CD4-positive, alpha-beta T cell (primary cell): Measurements from ENCODE around the gene PRKAR1B. TPM values are rescaled to one million over a fixed set of nuclear protein-coding genes. Genes with fewer than 3 reads are reported as not detected.
A peak's percentile ranks its signal among the peaks of the same experiment; 100 is the strongest.

Source experiments
- ATAC-seq: fragments of 200-7000 bp; cut with Tn5 transposase; one replicate; pipeline ENCODE4 v1.10.0; 2022; ENCODE audit warnings: mild to moderate bottlenecking; ENCODE audit not compliant: poor library complexity
- CTCF ChIA-PET: fragments of 350-600 bp; sonication (Branson Sonifier 250); formaldehyde crosslinking; loops from one replicate; lab custom pipeline; 2021; ENCODE audit warnings: antibody characterized with exemption, inconsistent platforms; lab: Charles Lee
- POLR2A ChIA-PET: fragments of 350-600 bp; sonication (Branson Sonifier 250); formaldehyde crosslinking; loops from one replicate; lab custom pipeline; 2021; ENCODE audit warnings: antibody characterized with exemption, inconsistent platforms; lab: Charles Lee
- DNase-seq, 14 experiments: peaks; one replicate each; pipeline ENCODE4 v3.0.0-alpha.2; 2013 to 2020; ENCODE audit warnings: mixed read lengths in 2 of 14
- H3K27ac ChIP-seq, 2 donors: one replicate each; pipeline versions ENCODE4 v1.5.1 to v1.7.0; 2013; ENCODE audit warnings: low read length in 2 of 2, low read depth in 1 of 2, mild to moderate bottlenecking in 1 of 2
- H3K27me3 ChIP-seq, 2 experiments: 1 replicate in 1 of 2; 2 replicates in 1 of 2; pipeline versions ENCODE4 v1.6.1 to v1.7.0; 2013; ENCODE audit warnings: low read length in 2 of 2, control low read depth in 1 of 2, mild to moderate bottlenecking in 1 of 2, moderate library complexity in 1 of 2; ENCODE audit not compliant: insufficient read depth in 2 of 2, control insufficient read depth in 1 of 2
- H3K36me3 ChIP-seq: one replicate; pipeline ENCODE4 v1.6.1; 2013; ENCODE audit warnings: low read length, control low read depth; ENCODE audit not compliant: insufficient read depth
- H3K4me1 ChIP-seq: one replicate; pipeline ENCODE4 v1.6.1; 2013; ENCODE audit warnings: low read length, control low read depth; ENCODE audit not compliant: insufficient read depth
- H3K4me3 ChIP-seq: one replicate; pipeline ENCODE4 v1.5.1; 2013; ENCODE audit warnings: mild to moderate bottlenecking, low read length, moderate library complexity
- H3K9me3 ChIP-seq, 2 experiments: 1 replicate in 1 of 2; 2 replicates in 1 of 2; pipeline versions ENCODE4 v1.6.1 to v1.7.0; 2013; ENCODE audit warnings: low read length in 2 of 2, mild to moderate bottlenecking in 2 of 2, control low read depth in 1 of 2, moderate library complexity in 1 of 2; ENCODE audit not compliant: control insufficient read depth in 1 of 2, insufficient read depth in 1 of 2
- H3K27ac Mint-ChIP-seq: one replicate; pipeline ENCODE4 v1.8.0; 2020; ENCODE audit warnings: mixed read lengths
- H3K27me3 Mint-ChIP-seq: one replicate; pipeline ENCODE4 v1.8.0; 2021; ENCODE audit warnings: mixed read lengths
- H3K36me3 Mint-ChIP-seq: one replicate; pipeline ENCODE4 v1.8.0; 2021; ENCODE audit warnings: low read depth, mixed read lengths
- H3K4me1 Mint-ChIP-seq: one replicate; pipeline ENCODE4 v1.8.0; 2021; ENCODE audit warnings: low read depth, mixed read lengths
- H3K4me3 Mint-ChIP-seq: one replicate; pipeline ENCODE4 v1.8.0; 2020; ENCODE audit warnings: mild to moderate bottlenecking, mixed read lengths
- H3K9me3 Mint-ChIP-seq: one replicate; pipeline ENCODE4 v1.8.0; 2020; ENCODE audit warnings: mixed read lengths
- intact Hi-C, 2 experiments: fragments of 100-400 bp; cut with DNase I in 1 of 2; cut with micrococcal nuclease in 1 of 2; formaldehyde crosslinking; loops; one replicate each; pipeline versions ENCODE4 v1.15.1 to v1.9.0; 2023 to 2025; cut with DNase I, micrococcal nuclease
- total RNA-seq, 174 experiments: library from RNA in 2 of 174; stranded (reverse) in 2 of 174; gene quantifications; one replicate each; pipeline ENCODE4 v1.2.3 and lab custom pipeline; 2021 to 2026
- TF ChIP-seq, protein P1 (sequence below): fragments of 200-600 bp; IDR thresholded peaks from one replicate; pipeline ENCODE4 v1.8.0; 2022; ENCODE audit warnings: antibody characterized with exemption, mild to moderate bottlenecking

The PRKAR1B gene
- total RNA-seq, 2 experiments from 2014 or later, result 18.8 to 19.5 TPM

DNA sequence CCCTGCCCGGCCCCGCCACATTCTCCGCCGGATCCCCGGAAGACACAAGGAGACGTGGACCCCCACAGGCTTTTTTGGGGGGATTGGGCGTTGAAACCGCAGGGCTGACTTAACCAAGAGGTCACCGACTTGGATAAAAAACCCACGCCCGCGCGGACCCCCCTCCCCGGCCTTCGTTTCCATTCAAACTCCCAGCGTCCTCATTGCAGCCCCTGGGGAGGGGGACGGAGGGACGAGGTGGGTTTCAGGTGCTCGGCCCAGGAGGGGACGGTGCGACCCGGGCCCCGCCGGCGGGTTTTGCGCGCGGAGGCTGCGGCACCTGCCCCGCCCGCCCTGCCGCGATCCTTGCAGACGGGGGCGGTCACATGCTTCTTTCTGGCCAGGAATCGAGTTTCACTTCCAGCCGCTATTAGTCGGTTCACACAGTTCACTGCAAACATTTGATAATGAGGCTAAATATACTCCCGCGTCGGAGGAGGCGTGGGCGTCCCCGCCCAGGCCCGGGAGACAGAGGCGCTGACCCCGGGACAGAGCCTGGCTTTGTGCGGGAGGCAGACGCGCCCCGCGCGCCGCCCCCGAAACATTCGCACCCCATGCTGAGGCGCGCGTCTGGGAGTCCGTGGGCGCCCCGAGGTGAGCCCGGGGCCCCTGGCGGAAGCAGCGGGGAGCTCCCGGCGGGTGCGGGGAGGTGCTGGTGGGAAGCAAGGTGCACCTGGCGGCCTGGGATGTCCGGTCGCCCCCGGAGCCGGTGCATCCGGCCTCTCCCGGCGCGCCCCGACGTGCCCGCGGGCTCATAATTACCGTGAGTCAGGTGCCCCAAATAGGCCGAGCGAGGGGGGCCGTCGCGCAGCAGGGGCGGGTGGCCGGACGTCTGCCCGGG lies 204.8 kb downstream of the PRKAR1B start:
- H3K36me3 ChIP-seq, result no peaks in the 10 kb centered on the region
- ChIA-PET POLR2A (no interaction called here), CTCF (no interaction called here)
- H3K27me3 ChIP-seq, result peaks cover 34 to 43% of the 10 kb centered on the region in 2 experiments
- H3K27ac ChIP-seq, result no peak overlapping the region
- peaks cover 0 to 25% of the 10 kb centered on the region in 2 experiments for H3K9me3 ChIP-seq
- Mint-ChIP-seq H3K36me3 (no peaks in the 10 kb centered on the region), H3K9me3 (no peaks in the 10 kb centered on the region), H3K27ac (no peak overlapping the region), H3K4me3 (peak overlapping the region; percentile 49), H3K4me1 (peaks cover 10% of the 10 kb centered on the region), H3K27me3 (peaks cover 47% of the 10 kb centered on the region)
- intact Hi-C loops, result loop anchor here (5.0 to 10.0 kb wide), 2 partner anchors 115 to 198 kb away; no protein-coding TSS in a partner anchor
- peak overlapping the region; percentile 26 for H3K4me3 ChIP-seq
- peak; percentile 54 for ATAC-seq
- peak in 4 of 14 experiments; percentile 30 to 61 (median 47) for DNase-seq
- TF ChIP-seq, protein P1, sequence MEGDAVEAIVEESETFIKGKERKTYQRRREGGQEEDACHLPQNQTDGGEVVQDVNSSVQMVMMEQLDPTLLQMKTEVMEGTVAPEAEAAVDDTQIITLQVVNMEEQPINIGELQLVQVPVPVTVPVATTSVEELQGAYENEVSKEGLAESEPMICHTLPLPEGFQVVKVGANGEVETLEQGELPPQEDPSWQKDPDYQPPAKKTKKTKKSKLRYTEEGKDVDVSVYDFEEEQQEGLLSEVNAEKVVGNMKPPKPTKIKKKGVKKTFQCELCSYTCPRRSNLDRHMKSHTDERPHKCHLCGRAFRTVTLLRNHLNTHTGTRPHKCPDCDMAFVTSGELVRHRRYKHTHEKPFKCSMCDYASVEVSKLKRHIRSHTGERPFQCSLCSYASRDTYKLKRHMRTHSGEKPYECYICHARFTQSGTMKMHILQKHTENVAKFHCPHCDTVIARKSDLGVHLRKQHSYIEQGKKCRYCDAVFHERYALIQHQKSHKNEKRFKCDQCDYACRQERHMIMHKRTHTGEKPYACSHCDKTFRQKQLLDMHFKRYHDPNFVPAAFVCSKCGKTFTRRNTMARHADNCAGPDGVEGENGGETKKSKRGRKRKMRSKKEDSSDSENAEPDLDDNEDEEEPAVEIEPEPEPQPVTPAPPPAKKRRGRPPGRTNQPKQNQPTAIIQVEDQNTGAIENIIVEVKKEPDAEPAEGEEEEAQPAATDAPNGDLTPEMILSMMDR, result no peak
- H3K4me1 ChIP-seq, result peaks cover 39% of the 10 kb centered on the region

DNA sequence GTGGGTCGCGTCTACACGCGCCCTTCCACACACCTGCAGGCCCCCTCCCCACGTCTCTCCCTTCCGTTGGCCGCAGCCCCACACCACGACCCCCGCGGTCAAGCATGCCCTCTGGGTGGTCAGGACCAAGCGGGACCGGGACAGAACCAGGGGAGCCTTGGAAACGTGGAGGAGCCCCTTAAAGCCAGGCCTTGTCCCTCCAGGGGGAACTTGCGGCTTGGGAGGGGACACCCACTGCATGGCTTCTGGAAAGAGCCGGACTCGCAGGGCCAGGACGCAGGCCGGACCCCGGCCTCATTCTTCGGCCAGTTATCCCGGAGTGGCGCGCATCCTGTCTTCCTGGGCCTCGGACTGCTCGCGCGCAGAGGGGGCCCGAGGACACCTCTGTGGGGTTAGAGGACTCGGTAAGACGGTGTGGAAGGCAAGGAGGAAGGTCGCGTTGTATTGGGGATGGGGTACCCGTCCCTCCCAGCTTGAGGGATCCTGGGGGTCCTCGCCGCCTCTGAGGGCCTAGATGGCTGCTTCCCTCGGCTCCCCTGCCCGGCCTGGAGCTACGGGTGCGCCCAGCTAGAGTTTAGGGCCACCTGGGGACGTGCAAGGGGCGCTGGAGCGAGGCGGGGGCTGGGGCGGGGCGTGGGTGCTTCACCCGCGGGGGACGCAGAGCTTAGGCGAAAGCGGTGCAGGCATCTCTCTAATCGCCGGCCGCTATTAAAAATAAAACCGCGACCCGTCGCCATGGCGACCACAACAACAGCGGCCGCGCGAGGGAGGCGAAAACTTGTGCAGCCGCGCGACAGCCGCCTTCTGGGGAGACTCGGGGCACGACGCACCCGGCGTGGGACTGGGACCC lies 205.6 kb downstream of the PRKAR1B start:
- intact Hi-C loops, result loop anchor here (5.0 to 10.0 kb wide), 2 partner anchors 116 to 197 kb away; no protein-coding TSS in a partner anchor
- Histone ChIP-seq H3K36me3 (no peaks in the 10 kb centered on the region), H3K4me3 (peak overlapping the region; percentile 26), H3K27me3 (peaks cover 34 to 43% of the 10 kb centered on the region in 2 experiments), H3K4me1 (peaks cover 41% of the 10 kb centered on the region), H3K9me3 (peaks cover 0 to 19% of the 10 kb centered on the region in 2 experiments), H3K27ac (no peak overlapping the region)
- Mint-ChIP-seq H3K4me1 (peaks cover 10% of the 10 kb centered on the region), H3K27ac (no peak overlapping the region), H3K27me3 (peaks cover 48% of the 10 kb centered on the region), H3K9me3 (no peaks in the 10 kb centered on the region), H3K4me3 (peak overlapping the region; percentile 58), H3K36me3 (no peaks in the 10 kb centered on the region)
- ChIA-PET POLR2A (no interaction called here), CTCF (no interaction called here)
- peak in 3 of 14 experiments; percentile 15 to 45 (median 38) for DNase-seq
- ATAC-seq, result no peak
- TF ChIP-seq, protein P1, result no peak

DNA sequence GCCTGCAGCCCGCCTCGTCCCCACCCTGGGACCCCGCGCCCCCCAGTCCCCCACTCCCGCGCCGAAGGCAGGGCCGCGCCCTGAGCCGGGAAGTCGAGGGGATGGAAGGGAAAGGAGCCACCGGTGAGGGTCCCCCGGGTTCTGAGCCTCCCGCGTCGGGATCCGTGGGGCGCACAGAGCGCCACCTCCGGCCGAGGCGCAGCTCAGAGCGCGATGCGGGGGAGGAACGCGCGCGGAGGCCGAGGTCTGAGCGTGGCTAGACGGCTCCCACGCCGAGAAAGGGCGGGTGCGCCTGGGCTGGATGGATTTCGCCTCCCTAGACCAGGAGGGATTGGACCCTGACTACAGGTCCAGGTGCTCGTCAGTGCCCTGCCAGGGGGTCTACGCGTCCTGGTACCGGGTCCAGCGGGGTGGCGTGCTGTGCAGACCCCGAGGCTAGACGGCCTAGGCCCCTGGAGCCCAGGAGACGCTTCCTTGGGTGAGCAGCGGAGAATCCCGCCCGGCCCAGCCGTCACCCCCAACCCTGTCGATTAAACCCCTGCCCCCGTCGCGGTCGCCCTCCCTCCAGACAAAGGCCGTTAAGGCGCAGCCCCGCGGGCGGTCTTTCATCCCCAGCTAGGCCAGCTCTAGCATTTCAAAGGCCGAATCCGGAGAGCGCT lies 206.4 kb downstream of the PRKAR1B start:
- Histone ChIP-seq H3K4me3 (no peak overlapping the region), H3K9me3 (peaks cover 0 to 18% of the 10 kb centered on the region in 2 experiments), H3K27me3 (peaks cover 35 to 43% of the 10 kb centered on the region in 2 experiments), H3K36me3 (no peaks in the 10 kb centered on the region), H3K4me1 (peaks cover 41% of the 10 kb centered on the region), H3K27ac (no peak overlapping the region)
- DNase-seq (peak in 1 of 14 experiments; percentile 16), ATAC-seq (no peak)
- H3K27me3 Mint-ChIP-seq, result peaks cover 56% of the 10 kb centered on the region
- no peaks in the 10 kb centered on the region for H3K9me3 Mint-ChIP-seq
- H3K36me3 Mint-ChIP-seq, result no peaks in the 10 kb centered on the region
- intact Hi-C loops, result loop anchor here (5.0 to 10.0 kb wide), 2 partner anchors 117 to 196 kb away; no protein-coding TSS in a partner anchor
- no peak overlapping the region for H3K27ac Mint-ChIP-seq
- peaks cover 10% of the 10 kb centered on the region for H3K4me1 Mint-ChIP-seq
- TF ChIP-seq, protein P1, result no peak
- H3K4me3 Mint-ChIP-seq, result no peak overlapping the region
- ChIA-PET POLR2A (no interaction called here), CTCF (no interaction called here)
